ENCODE measurements around the gene PDCD2L. TPM values are rescaled to one million over a fixed set of nuclear protein-coding genes. Genes with fewer than 3 reads are reported as not detected.
"Not testable (repeated sequence)": the region's sequence is repeated elsewhere in the genome, so short reads cannot be mapped to it uniquely, and the experiment has no call there.

PDCD2L gene
- total RNA-seq, 1 donor from 2014 or later, result 5.7 TPM

- no peak for DNase-seq (ENCODE audit: low spot score)
Observed at GRCh38 chr19:34468409-34468808, 64.2 kb downstream of the PDCD2L start.

- DNase-seq (ENCODE audit: low spot score), result not testable (repeated sequence)
Observed at GRCh38 chr19:34469026-34469425, 64.8 kb downstream of the PDCD2L start.

- no peak for DNase-seq (ENCODE audit: low spot score)
Observed at GRCh38 chr19:34471906-34472700, 67.9 kb downstream of the PDCD2L start.

- no peak for DNase-seq (ENCODE audit: low spot score)
Observed at GRCh38 chr19:34474233-34474989, 70.2 kb downstream of the PDCD2L start.

- no peak for DNase-seq (ENCODE audit: low spot score)
Observed at GRCh38 chr19:34475026-34475974, 71.1 kb downstream of the PDCD2L start.

Other genes with a start within 250 kb of the PDCD2L start
- gene LSM14A, start 231.9 kb upstream of the PDCD2L start, total RNA-seq, result 91.3 TPM
- gene GARRE1, start 149.8 kb upstream of the PDCD2L start, total RNA-seq, result 27.7 TPM
- 406 TPM for gene GPI, start 39.2 kb upstream of the PDCD2L start, total RNA-seq
- gene UBA2, start 24.0 kb downstream of the PDCD2L start, total RNA-seq, result 55.4 TPM
- gene WTIP, start 77.4 kb downstream of the PDCD2L start, total RNA-seq, result 24.0 TPM

Data from mucosa of gallbladder (tissue), 1 donor.